ENCODE data around the gene HSP90AB1. TPM values are rescaled to one million over a fixed set of nuclear protein-coding genes. Genes with fewer than 3 reads are reported as not detected.

HSP90AB1 gene
- total RNA-seq, 1 experiment from 2014 or later = 1,986 TPM

DNA sequence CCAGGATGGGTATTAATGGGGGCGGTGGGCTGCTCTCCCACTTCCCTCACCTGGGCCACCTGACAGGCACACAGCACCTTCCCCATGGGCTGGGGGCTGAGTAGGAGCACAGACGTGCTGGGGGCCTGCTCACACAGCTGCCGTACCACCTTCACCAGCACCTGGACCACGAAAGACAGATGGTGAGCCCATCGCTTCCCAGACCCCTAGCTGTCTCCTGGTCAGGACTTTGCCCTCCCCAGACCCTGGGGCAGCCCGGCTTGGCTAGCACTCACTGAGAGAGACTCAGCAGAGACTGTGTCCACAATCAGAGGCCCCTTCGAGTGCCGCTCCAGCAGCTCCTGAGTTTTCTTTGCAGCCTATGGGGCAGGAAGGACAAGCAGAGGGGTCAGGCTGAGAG is 54.2 kb downstream of the HSP90AB1 start:
- H3K36me3 Mint-ChIP-seq (ENCODE audit: insufficient read depth in 1 of 3, low read depth in 3 of 3) = peaks cover 36 to 67% (median 61%) of the 10 kb centered on the region in 3 experiments

More for the DNA sequence above, 54.2 kb downstream of the HSP90AB1 start:
- H3K23me2 ChIP-seq (ENCODE audit: insufficient read length, low read depth, low read length, poor library complexity, severe bottlenecking) = peaks cover 10% of the 10 kb centered on the region
- no CpG with 5 or more reads among the region's 8 CpGs for WGBS (ENCODE audit: extremely low coverage, insufficient read length, low lambda C conversion rate)
- no peaks in the 10 kb centered on the region; the same call in 1 of the 2 replicates for H3K27me3 ChIP-seq (ENCODE audit: insufficient read depth, low read length)
- H2BK120ac ChIP-seq (ENCODE audit: low read depth, low read length, poor library complexity, severe bottlenecking) = no peak overlapping the region
- H3K27me3 Mint-ChIP-seq (ENCODE audit: low read depth) = peaks cover 19% of the 10 kb centered on the region
- no peak overlapping the region for H3K18ac ChIP-seq (ENCODE audit: insufficient read length, low read depth, low read length)
- no peak overlapping the region for H3K14ac ChIP-seq (ENCODE audit: insufficient read depth, low read length)
- H3K79me1 ChIP-seq (ENCODE audit: insufficient read depth, low read depth, low read length, poor library complexity, severe bottlenecking) = no peaks in the 10 kb centered on the region
- H2BK5ac ChIP-seq (ENCODE audit: insufficient read length, low read length) = no peak overlapping the region
- no peak overlapping the region for H3K56ac ChIP-seq (ENCODE audit: insufficient read length, low read depth, low read length)
- no peak overlapping the region for H2AK5ac ChIP-seq (ENCODE audit: insufficient read length, low read length)
- H3K9ac ChIP-seq (ENCODE audit: extremely low read depth, insufficient read length, low read length) = no peak overlapping the region
- H2AFZ ChIP-seq (ENCODE audit: low read length) = no peak overlapping the region
- H2BK15ac ChIP-seq (ENCODE audit: low read depth, low read length) = no peak overlapping the region
- no peak overlapping the region for H3K4me3 Mint-ChIP-seq
- TF ChIP-seq, protein P1, sequence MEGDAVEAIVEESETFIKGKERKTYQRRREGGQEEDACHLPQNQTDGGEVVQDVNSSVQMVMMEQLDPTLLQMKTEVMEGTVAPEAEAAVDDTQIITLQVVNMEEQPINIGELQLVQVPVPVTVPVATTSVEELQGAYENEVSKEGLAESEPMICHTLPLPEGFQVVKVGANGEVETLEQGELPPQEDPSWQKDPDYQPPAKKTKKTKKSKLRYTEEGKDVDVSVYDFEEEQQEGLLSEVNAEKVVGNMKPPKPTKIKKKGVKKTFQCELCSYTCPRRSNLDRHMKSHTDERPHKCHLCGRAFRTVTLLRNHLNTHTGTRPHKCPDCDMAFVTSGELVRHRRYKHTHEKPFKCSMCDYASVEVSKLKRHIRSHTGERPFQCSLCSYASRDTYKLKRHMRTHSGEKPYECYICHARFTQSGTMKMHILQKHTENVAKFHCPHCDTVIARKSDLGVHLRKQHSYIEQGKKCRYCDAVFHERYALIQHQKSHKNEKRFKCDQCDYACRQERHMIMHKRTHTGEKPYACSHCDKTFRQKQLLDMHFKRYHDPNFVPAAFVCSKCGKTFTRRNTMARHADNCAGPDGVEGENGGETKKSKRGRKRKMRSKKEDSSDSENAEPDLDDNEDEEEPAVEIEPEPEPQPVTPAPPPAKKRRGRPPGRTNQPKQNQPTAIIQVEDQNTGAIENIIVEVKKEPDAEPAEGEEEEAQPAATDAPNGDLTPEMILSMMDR (conservative IDR thresholded peaks at IDR 0.05) = no peak
- H2BK20ac ChIP-seq (ENCODE audit: low read depth, low read length, poor library complexity, severe bottlenecking) = no peak overlapping the region
- no peaks in the 10 kb centered on the region for H4K20me1 ChIP-seq (ENCODE audit: control insufficient read depth, insufficient read depth, insufficient read length)
- no peak overlapping the region for H3K27ac ChIP-seq (ENCODE audit: insufficient read length, low read depth, low read length)
- H3T11ph ChIP-seq (ENCODE audit: low read length) = no peak overlapping the region
- no peak overlapping the region for H4K91ac ChIP-seq (ENCODE audit: insufficient read length, low read depth, low read length)
- no peak overlapping the region for H3K23ac ChIP-seq (ENCODE audit: insufficient read length, low read depth, low read length)
- no peaks in the 10 kb centered on the region for H3K79me2 ChIP-seq (ENCODE audit: insufficient read depth, low read length)
- H3K4me1 Mint-ChIP-seq = peaks cover 13 to 14% of the 10 kb centered on the region in 2 experiments
- H3K4me2 ChIP-seq (ENCODE audit: insufficient read depth, insufficient read length, low read length) = no peak overlapping the region
- H3K9me3 ChIP-seq (ENCODE audit: control insufficient read depth, low read depth, low read length) = no peaks in the 10 kb centered on the region
- no peak overlapping the region for H3K4ac ChIP-seq (ENCODE audit: low read depth, low read length)
- H3K27ac Mint-ChIP-seq = no peak overlapping the region
- DNase-seq = no peak
- H4K8ac ChIP-seq (replicated peaks; ENCODE audit: insufficient read length, low read depth, low read length) = no peak overlapping the region
- H2BK12ac ChIP-seq (ENCODE audit: insufficient read length, low read depth, low read length) = no peak overlapping the region
- H3K9me3 Mint-ChIP-seq = no peaks in the 10 kb centered on the region
- H4K5ac ChIP-seq (ENCODE audit: insufficient read length, low read depth, low read length) = no peak overlapping the region
- H3K4me1 ChIP-seq (ENCODE audit: insufficient read depth, low read length) = no peaks in the 10 kb centered on the region
